IMR-90 (cell line): ENCODE results near the gene TBC1D22B. TPM values are rescaled to one million over a fixed set of nuclear protein-coding genes. Genes with fewer than 3 reads are reported as not detected.

Experiments used
- ATAC-seq: fragments of 200-7000 bp; cut with Tn5 transposase; 2 replicates; pipeline ENCODE4 v1.9.1; 2020; ENCODE audit warnings: low read depth, mild to moderate bottlenecking, moderate library complexity
- Bru-seq: library from RNA; stranded (reverse); fragments of 400-500 nt; gene quantifications from one replicate; lab custom pipeline; 2021; lab: Mats Ljungman, UMichigan
- BruChase-seq, 2 experiments: library from RNA; stranded (reverse); fragments of 400-500 nt; gene quantifications; one replicate each; lab custom pipeline; 2021; lab: Mats Ljungman, UMichigan
- BruUV-seq: library from RNA; stranded (reverse); fragments of 400-500 nt; replicated peaks from 2 replicates; lab custom pipeline; 2021; lab: Mats Ljungman, UMichigan
- CTCF ChIA-PET: fragments of 300-600 bp; formaldehyde crosslinking; extraction: SDS; loops from one replicate; lab custom pipeline; 2021; ENCODE audit warnings: antibody characterized with exemption; lab: Yijun Ruan, JAX
- POLR2A ChIA-PET: fragments of 300-600 bp; sonication (Branson Sonifier 250); formaldehyde crosslinking; loops from one replicate; lab custom pipeline; 2022; ENCODE audit warnings: antibody characterized with exemption; ENCODE audit not compliant: unreplicated experiment; lab: Charles Lee
- DNase-seq: peaks from one replicate; pipeline ENCODE4 v3.0.0; 2013
- H2AFZ ChIP-seq: replicated peaks from 2 replicates; pipeline ENCODE3; 2013; ENCODE audit warnings: low read length, mild to moderate bottlenecking; ENCODE audit not compliant: poor library complexity
- H2AK5ac ChIP-seq: 2 replicates; pipeline ENCODE4 v1.6.1; 2013; ENCODE audit warnings: low read depth, low read length, inconsistent platforms
- H2AK9ac ChIP-seq: replicated peaks from 2 replicates; pipeline ENCODE3; 2013; ENCODE audit warnings: mild to moderate bottlenecking, low read depth, low read length, moderate library complexity; ENCODE audit not compliant: poor library complexity
- H2BK120ac ChIP-seq: 2 replicates; pipeline ENCODE4 v1.6.1; 2013; ENCODE audit warnings: low read depth, low read length, inconsistent platforms
- H2BK15ac ChIP-seq: 3 replicates; pipeline ENCODE4 v1.6.1; 2013; ENCODE audit warnings: low read depth, low read length, inconsistent platforms
- H2BK20ac ChIP-seq: 2 replicates; pipeline ENCODE4 v1.6.1; 2013; ENCODE audit warnings: low read depth, mild to moderate bottlenecking, inconsistent platforms, low read length, moderate library complexity
- H2BK5ac ChIP-seq: 2 replicates; pipeline ENCODE4 v1.6.1; 2013; ENCODE audit warnings: mild to moderate bottlenecking, low read depth, low read length, inconsistent platforms; ENCODE audit not compliant: poor library complexity, severe bottlenecking
- H3K14ac ChIP-seq: replicated peaks from 2 replicates; pipeline ENCODE4 v1.6.1; 2013; ENCODE audit warnings: low read depth, low read length, inconsistent platforms
- H3K18ac ChIP-seq: 2 replicates; pipeline ENCODE4 v1.6.1; 2013; ENCODE audit warnings: low read depth, low read length, control low read depth
- H3K23ac ChIP-seq: 2 replicates; pipeline ENCODE4 v1.6.1; 2013; ENCODE audit warnings: low read depth, low read length, inconsistent platforms
- H3K27ac ChIP-seq: 2 replicates; pipeline ENCODE4 v1.5.1; 2013; ENCODE audit warnings: mild to moderate bottlenecking, control low read depth, low read length; ENCODE audit not compliant: insufficient read depth
- H3K27me3 ChIP-seq: 2 replicates; pipeline ENCODE4 v1.6.1; 2013; ENCODE audit warnings: low read length; ENCODE audit not compliant: control insufficient read depth, insufficient read depth
- H3K36me3 ChIP-seq: 2 replicates; pipeline ENCODE4 v1.6.1; 2013; ENCODE audit warnings: low read length, mixed read lengths; ENCODE audit not compliant: control insufficient read depth, insufficient read depth
- H3K4ac ChIP-seq: 2 replicates; pipeline ENCODE4 v1.6.1; 2013; ENCODE audit warnings: low read depth, low read length, inconsistent platforms
- H3K4me1 ChIP-seq: 2 replicates; pipeline ENCODE4 v1.6.1; 2013; ENCODE audit warnings: low read length, mixed read lengths; ENCODE audit not compliant: control insufficient read depth, insufficient read depth
- H3K4me2 ChIP-seq: 2 replicates; pipeline ENCODE4 v1.6.1; 2013; ENCODE audit warnings: low read depth, mild to moderate bottlenecking, control low read depth, low read length, moderate library complexity
- H3K4me3 ChIP-seq: 2 replicates; pipeline ENCODE4 v1.5.1; 2013; ENCODE audit warnings: low read depth, mild to moderate bottlenecking, control low read depth, low read length, moderate library complexity; ENCODE audit not compliant: insufficient read depth
- H3K56ac ChIP-seq: 2 replicates; pipeline ENCODE4 v1.6.1; 2013; ENCODE audit warnings: low read length, inconsistent platforms; ENCODE audit not compliant: insufficient read depth; ENCODE audit errors: extremely low read depth
- H3K79me1 ChIP-seq, 2 experiments: 2 replicates each; pipeline ENCODE4 v1.6.1; 2013; ENCODE audit warnings: low read length in 2 of 2, inconsistent platforms in 1 of 2, low read depth in 1 of 2
- H3K9ac ChIP-seq: 2 replicates; pipeline ENCODE4 v1.6.1; 2013; ENCODE audit warnings: low read depth, low read length, control low read depth
- H3K9me1 ChIP-seq: 2 replicates; pipeline ENCODE4 v1.6.1; 2013; ENCODE audit warnings: low read length, inconsistent platforms; ENCODE audit not compliant: insufficient read depth
- H3K9me3 ChIP-seq: 2 replicates; pipeline ENCODE4 v1.6.1; 2013; ENCODE audit warnings: low read length; ENCODE audit not compliant: control insufficient read depth, insufficient read depth
- H4K20me1 ChIP-seq: 2 replicates; pipeline ENCODE4 v1.6.1; 2013; ENCODE audit warnings: low read length, inconsistent platforms; ENCODE audit not compliant: insufficient read depth
- H4K5ac ChIP-seq: 2 replicates; pipeline ENCODE4 v1.6.1; 2013; ENCODE audit warnings: mild to moderate bottlenecking, low read depth, low read length, control low read depth
- H4K8ac ChIP-seq, 2 experiments: 2 replicates each; pipeline ENCODE4 v1.6.1; 2013; ENCODE audit warnings: low read depth in 2 of 2, low read length in 2 of 2, control low read depth in 1 of 2, inconsistent platforms in 1 of 2
- H4K91ac ChIP-seq: 2 replicates; pipeline ENCODE4 v1.6.1; 2013; ENCODE audit warnings: low read depth, low read length, inconsistent platforms; ENCODE audit not compliant: insufficient read depth
- BHLHE40 ChIP-seq: fragments of 150-350 bp; IDR thresholded peaks from 2 replicates; pipeline ENCODE4 v1.6.1; 2016; ENCODE audit warnings: mild to moderate bottlenecking, low read depth, low read length
- CEBPB ChIP-seq: IDR thresholded peaks from 2 replicates; pipeline ENCODE4 v1.6.1; 2012; ENCODE audit warnings: low read depth, low read length, improper control_type of control experiment
- CHD1 ChIP-seq: IDR thresholded peaks from 2 replicates; pipeline ENCODE4 v1.6.1; 2012; ENCODE audit warnings: low read depth, low read length, improper control_type of control experiment
- CTCF ChIP-seq: conservative IDR thresholded peaks from 2 replicates; pipeline ENCODE4 v1.5.1; 2012; ENCODE audit warnings: mild to moderate bottlenecking, low read depth, low read length, improper control_type of control experiment
- FOS ChIP-seq: fragments of 150-350 bp; IDR thresholded peaks from 2 replicates; pipeline ENCODE4 v1.6.1; 2016; ENCODE audit warnings: low read depth, low read length
- MAFK ChIP-seq: IDR thresholded peaks from 2 replicates; pipeline ENCODE4 v1.6.1; 2012; ENCODE audit warnings: low read depth, low read length, improper control_type of control experiment
- MXI1 ChIP-seq: IDR thresholded peaks from 2 replicates; pipeline ENCODE4 v1.6.1; 2012; ENCODE audit warnings: low read depth, mild to moderate bottlenecking, low read length, moderate library complexity, borderline replicate concordance
- NFE2L2 ChIP-seq: fragments of 150-350 bp; IDR thresholded peaks from 2 replicates; pipeline ENCODE4 v1.6.1; 2016; ENCODE audit warnings: low read depth, mild to moderate bottlenecking, low read length
- POLR2A ChIP-seq: IDR thresholded peaks from 2 replicates; pipeline ENCODE4 v1.6.1; 2012; ENCODE audit warnings: mild to moderate bottlenecking, low read depth, low read length
- RAD21 ChIP-seq: IDR thresholded peaks from 2 replicates; pipeline ENCODE4 v1.6.1; 2012; ENCODE audit warnings: low read length, improper control_type of control experiment
- RCOR1 ChIP-seq: IDR thresholded peaks from 2 replicates; pipeline ENCODE4 v1.6.1; 2012; ENCODE audit warnings: mild to moderate bottlenecking, low read length, improper control_type of control experiment; ENCODE audit not compliant: insufficient replicate concordance
- RFX5 ChIP-seq: IDR thresholded peaks from 2 replicates; pipeline ENCODE4 v1.8.0; 2012; ENCODE audit warnings: low read depth, mild to moderate bottlenecking, low read length, moderate library complexity
- WGBS, 2 experiments: methylation state at CpG; one replicate each; pipeline versions ENCODE4 v1.1.5 to v1.1.7; 2013; ENCODE audit warnings: missing lambda C conversion rate in 2 of 2; ENCODE audit not compliant: insufficient read length in 1 of 2; ENCODE audit errors: extremely low coverage in 2 of 2; 5-methylcytosine and 5-hydroxymethylcytosine counted together
- dilution Hi-C: fragments of 300-500 bp; cut with HindIII; formaldehyde crosslinking; loops from one replicate; pipeline ENCODE4 v1.14.3; 2018; ENCODE audit warnings: low sequenced_read_pairs; ENCODE audit not compliant: unreplicated experiment
- in situ Hi-C: fragments of 300-500 bp; cut with MboI; formaldehyde crosslinking; loops from 3 replicates; pipeline ENCODE4 v1.14.3; 2019; ENCODE audit warnings: low sequenced_read_pairs, inconsistent platforms, mixed read lengths
- intact Hi-C: fragments of 100-400 bp; cut with micrococcal nuclease; formaldehyde crosslinking; loops from 2 replicates; pipeline ENCODE4 v1.10.0; 2022
- long read RNA-seq: library from polyadenylated mRNA; unstranded; transcript quantifications from one replicate; pipeline ENCODE4 v2.0.0, GENCODE V29; 2021; ENCODE audit not compliant: unreplicated experiment
- polyA plus RNA-seq, 3 experiments: library from polyadenylated mRNA; depleted of rRNA; stranded (reverse); fragments of >200 nt; gene quantifications; 2 replicates each; pipeline ENCODE4 v1.2.3, GENCODE V29; 2012; ENCODE audit warnings: low replicate concordance in 1 of 3
- total RNA-seq: library from RNA; depleted of rRNA; stranded (reverse); fragments of >200 nt; gene quantifications from 2 replicates; pipeline ENCODE4 v1.2.3, GENCODE V29; 2012; rRNA removed
- TF ChIP-seq, protein P1 (sequence below): fragments of 150-350 bp; IDR thresholded peaks from 2 replicates; pipeline ENCODE4 v1.6.1; 2016; ENCODE audit warnings: low read depth, mild to moderate bottlenecking, low read length, moderate library complexity, borderline replicate concordance

The TBC1D22B gene
- 6.6 and 7.5 TPM in 2 replicates for total RNA-seq
- polyA plus RNA-seq (2012; rRNA removed): 7.1 and 7.5 TPM in 2 replicates
- 5.0 and 5.7 TPM in 2 replicates for polyA plus RNA-seq (2012; cell fraction: cytosol; rRNA removed)
- polyA plus RNA-seq (2012; cell fraction: nucleus; rRNA removed; ENCODE audit: low replicate concordance): 6.7 and 15.6 TPM in 2 replicates
- percentile 80 among the genes with signal in this experiment for Bru-seq, nascent RNA
- BruChase-seq, experiment 1, labeled RNA remaining after a 6-hour chase: percentile 80 among the genes with signal in this experiment
- BruChase-seq, experiment 2, labeled RNA remaining after a 2-hour chase: percentile 71 among the genes with signal in this experiment
- long read RNA-seq, transcript TBC1D22B-201 (13 exons, 3,462 nt): major isoform, 9 of 12 reads
- long read RNA-seq, partial matches to known transcripts: 1 of 12 reads
- long read RNA-seq, other reads (novel, unspliced or antisense): 2 of 12 reads

DNA sequence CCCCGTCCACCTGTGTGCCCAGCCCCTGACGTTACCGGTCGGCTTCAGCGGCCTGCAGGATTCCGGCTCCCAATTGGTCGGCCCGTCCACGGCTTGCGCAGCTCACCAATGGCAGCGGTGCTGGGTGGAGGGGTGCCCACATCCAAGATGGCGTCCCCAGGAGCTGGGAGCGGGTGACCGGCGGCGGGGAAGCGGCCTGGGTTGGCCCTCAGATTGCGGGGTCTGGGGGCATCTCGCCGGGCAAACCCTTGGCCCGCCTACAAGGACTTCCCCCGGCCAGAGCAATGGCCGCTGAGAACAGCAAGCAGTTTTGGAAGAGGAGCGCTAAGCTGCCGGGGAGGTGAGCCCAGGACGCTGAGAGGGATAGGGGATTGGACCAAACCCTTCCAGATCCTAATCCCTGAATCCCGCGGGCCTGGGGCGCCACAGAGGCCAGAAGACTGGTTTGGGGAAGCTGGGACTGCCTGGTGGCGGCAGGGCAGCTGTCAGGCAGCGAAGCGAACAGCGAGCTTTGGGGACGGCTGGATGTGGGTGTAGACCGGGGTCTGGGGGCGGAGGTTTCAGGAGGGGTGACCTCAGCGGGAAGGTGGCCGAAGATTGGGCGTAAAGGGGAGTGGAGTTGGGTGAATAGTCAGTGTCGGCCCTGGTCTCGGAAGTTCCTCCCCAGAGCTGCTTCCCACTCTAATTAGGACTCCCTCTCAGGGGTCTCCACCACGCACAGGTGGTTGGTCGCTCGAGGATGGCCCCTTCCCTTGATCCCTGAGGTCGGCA is at the start of gene TBC1D22B, which contains the start of gene TMEM217:
Gene TBC1D22B, plus strand, starts transcription at position 139 of the 771 bp plus-strand sequence. Its CDS starts 146 bp downstream, at position 285.
Gene TMEM217, minus strand, starts transcription at position 511 of the 771 bp plus-strand sequence. CDS start 39,114 bp downstream, outside the sequence.
- Histone ChIP-seq H3K9ac (peak within 1 kb of the TSS; percentile 86), H2BK5ac (peak within 1 kb of the TSS; percentile 78), H3K27me3 (no peaks in the 10 kb centered on the region), H4K91ac (peak within 1 kb of the TSS; percentile 74), H3K18ac (peak within 1 kb of the TSS; percentile 55), H3K14ac (peak within 1 kb of the TSS; percentile 88), H3K4me2 (peak within 1 kb of the TSS; percentile 92), H3K79me1 (peaks cover 20 to 43% of the 10 kb centered on the region in 2 experiments), H4K20me1 (0 out of 2 replicates have a peak, but pooled peaks cover under 1% of the 10 kb centered on the region), H4K5ac (peak within 1 kb of the TSS; percentile 76), H3K36me3 (no peaks in the 10 kb centered on the region), H3K4me1 (peaks cover 4% of the 10 kb centered on the region), H3K9me1 (no peaks in the 10 kb centered on the region), H4K8ac (peak within 1 kb of the TSS; percentile 60 to 91), H2AK9ac (peak within 1 kb of the TSS; percentile 95), H2BK20ac (no peak within 1 kb of the TSS), H3K4me3 (peak within 1 kb of the TSS; percentile 92), H3K9me3 (no peaks in the 10 kb centered on the region), H2AK5ac (peak within 1 kb of the TSS; percentile 17; the same call in 1 of the 2 replicates), H2BK120ac (peak within 1 kb of the TSS; percentile 74), H3K4ac (peak within 1 kb of the TSS; percentile 90), H3K23ac (peak within 1 kb of the TSS; percentile 88), H2BK15ac (peak within 1 kb of the TSS; percentile 22; the same call in 2 of the 3 replicates), H3K56ac (peak within 1 kb of the TSS; percentile 83), H2AFZ (peak within 1 kb of the TSS; percentile 97), H3K27ac (peak within 1 kb of the TSS; percentile 80)
- POLR2A ChIA-PET: interaction anchor here (0.5 to 1.3 kb wide), 3 partner anchors 9 to 581 kb away, joined by 3 to 14 read pairs (median 3); no protein-coding TSS in a partner anchor
- intact Hi-C loops (loop anchor here (1.0 to 2.0 kb wide), 2 partner anchors 36 to 51 kb away; no protein-coding TSS in a partner anchor), in situ Hi-C loops (no loop called here), dilution Hi-C loops (no loop called here)
- CTCF ChIA-PET: interaction anchor here (0.7 kb wide), 1 partner anchor 240 kb away, joined by 3 read pairs; no protein-coding TSS in a partner anchor
- ATAC-seq: peak; percentile 99
- DNase-seq: peak; percentile 93
- BruUV-seq: no TSS peak
- 3% methylated on average over 8 of the region's 45 CpGs; no CpG with 5 or more reads in 1 of the 2 experiments for WGBS, 2 experiments
- TF ChIP-seq, protein P1, sequence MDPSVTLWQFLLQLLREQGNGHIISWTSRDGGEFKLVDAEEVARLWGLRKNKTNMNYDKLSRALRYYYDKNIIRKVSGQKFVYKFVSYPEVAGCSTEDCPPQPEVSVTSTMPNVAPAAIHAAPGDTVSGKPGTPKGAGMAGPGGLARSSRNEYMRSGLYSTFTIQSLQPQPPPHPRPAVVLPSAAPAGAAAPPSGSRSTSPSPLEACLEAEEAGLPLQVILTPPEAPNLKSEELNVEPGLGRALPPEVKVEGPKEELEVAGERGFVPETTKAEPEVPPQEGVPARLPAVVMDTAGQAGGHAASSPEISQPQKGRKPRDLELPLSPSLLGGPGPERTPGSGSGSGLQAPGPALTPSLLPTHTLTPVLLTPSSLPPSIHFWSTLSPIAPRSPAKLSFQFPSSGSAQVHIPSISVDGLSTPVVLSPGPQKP: no peak
- TF ChIP-seq MAFK: no peak
- TF ChIP-seq RFX5: no peak
- TF ChIP-seq FOS: peak; percentile 39; the same call in 1 of the 2 replicates
- TF ChIP-seq CHD1: peak; percentile 26; the same call in 1 of the 2 replicates
- no peak for TF ChIP-seq CEBPB
- no peak for TF ChIP-seq CTCF
- no peak for TF ChIP-seq NFE2L2
- TF ChIP-seq POLR2A: peak; percentile 73; the same call in 1 of the 2 replicates
- no peak for TF ChIP-seq RCOR1
- TF ChIP-seq RAD21: no peak
- no peak for TF ChIP-seq MXI1
- TF ChIP-seq BHLHE40: no peak
